Panc1 (cell line): ENCODE data around the gene PNPLA8. TPM values are rescaled to one million over a fixed set of nuclear protein-coding genes. Genes with fewer than 3 reads are reported as not detected.

Experiments used
- ATAC-seq: fragments of 200-7000 bp; cut with Tn5 transposase; 2 replicates; pipeline ENCODE4 v1.9.1; 2020; ENCODE audit warnings: mild to moderate bottlenecking, moderate library complexity
- BruUV-seq: library from RNA; stranded (reverse); fragments of 400-500 nt; replicated peaks from 2 replicates; lab custom pipeline; 2021; lab: Mats Ljungman, UMichigan
- CTCF ChIA-PET: fragments of 300-600 bp; sonication (Branson Sonifier 250); formaldehyde crosslinking; loops from one replicate; lab custom pipeline; 2022; ENCODE audit warnings: antibody characterized with exemption; lab: Charles Lee
- POLR2A ChIA-PET: fragments of 300-600 bp; sonication (Branson Sonifier 250); formaldehyde crosslinking; loops from one replicate; lab custom pipeline; 2022; ENCODE audit warnings: antibody characterized with exemption; lab: Charles Lee
- DNase-seq: peaks from one replicate; pipeline ENCODE4 v3.0.0-alpha.2; 2010; ENCODE audit warnings: low read depth, low spot score
- H3K27ac ChIP-seq: 2 replicates; pipeline ENCODE4 v1.5.1; 2011; ENCODE audit warnings: mild to moderate bottlenecking, low read length, inconsistent platforms
- H3K27me3 ChIP-seq: fragments of 200-500 bp; sonication (Bioruptor generic); 2 replicates; pipeline ENCODE4 v1.6.0; 2014; ENCODE audit warnings: low read length, inconsistent platforms; ENCODE audit not compliant: control insufficient read depth, insufficient read depth
- H3K36me3 ChIP-seq: fragments of 200-500 bp; sonication (Bioruptor generic); 2 replicates; pipeline ENCODE4 v1.5.1; 2014; ENCODE audit warnings: inconsistent platforms, mild to moderate bottlenecking, low read length, moderate library complexity; ENCODE audit not compliant: control insufficient read depth, insufficient read depth
- H3K4me1 ChIP-seq: 2 replicates; pipeline ENCODE4 v1.5.1; 2011; ENCODE audit warnings: inconsistent platforms, mild to moderate bottlenecking, low read length, moderate library complexity; ENCODE audit not compliant: control insufficient read depth, insufficient read depth
- H3K4me3 ChIP-seq, 2 experiments: 2 replicates each; pipeline ENCODE4 v1.5.1; 2011 to 2012; ENCODE audit warnings: low read depth in 2 of 2, low read length in 2 of 2, mild to moderate bottlenecking in 2 of 2, inconsistent platforms in 1 of 2, moderate library complexity in 1 of 2
- H3K9me3 ChIP-seq: fragments of 200-500 bp; sonication (Bioruptor generic); 2 replicates; pipeline ENCODE4 v1.5.1; 2014; ENCODE audit warnings: low read depth, mild to moderate bottlenecking, inconsistent platforms, low read length, moderate library complexity; ENCODE audit not compliant: control insufficient read depth, insufficient read depth
- CTCF ChIP-seq: fragments of 450-650 bp; IDR thresholded peaks from 2 replicates; pipeline ENCODE4 v1.5.1; 2017; ENCODE audit warnings: mild to moderate bottlenecking
- POLR2AphosphoS5 ChIP-seq: IDR thresholded peaks from 2 replicates; pipeline ENCODE4 v1.6.1; 2012; ENCODE audit warnings: mild to moderate bottlenecking, low read depth, low read length, moderate library complexity
- REST ChIP-seq, 2 experiments: IDR thresholded peaks; 2 replicates each; pipeline ENCODE4 v1.6.1; 2011 to 2012; ENCODE audit warnings: low read depth in 2 of 2, control low read depth in 1 of 2, low read length in 1 of 2, mild to moderate bottlenecking in 1 of 2, moderate library complexity in 1 of 2; ENCODE audit not compliant: insufficient read depth in 1 of 2
- SIN3A ChIP-seq: IDR thresholded peaks from 2 replicates; pipeline ENCODE4 v1.6.1; 2012; ENCODE audit warnings: low read depth, mild to moderate bottlenecking, low read length, moderate library complexity, borderline replicate concordance; ENCODE audit not compliant: insufficient read depth
- TCF7L2 ChIP-seq: IDR thresholded peaks from 2 replicates; pipeline ENCODE4 v1.6.1; 2011; ENCODE audit warnings: mild to moderate bottlenecking, low read depth, low read length, inconsistent platforms
- in situ Hi-C: cut with HindIII; loops from 2 replicates; pipeline ENCODE4 v1.10.0; 2016; ENCODE audit warnings: low sequenced_read_pairs, low pct_unique_long_range_greater_than_20kb
- intact Hi-C: fragments of 100-400 bp; cut with micrococcal nuclease; formaldehyde crosslinking; loops from one replicate; pipeline ENCODE4 v1.10.0; 2022; ENCODE audit not compliant: unreplicated experiment
- total RNA-seq: library from RNA; stranded (reverse); gene quantifications from one replicate; pipeline ENCODE4 v1.2.1, GENCODE V29; 2021; ENCODE audit not compliant: unreplicated experiment

The PNPLA8 gene
- total RNA-seq, 1 experiment from 2014 or later = 18.1 TPM

GRCh38 chr7:108448584-108449505 lies 77.1 kb downstream of the PNPLA8 start:
- H3K36me3 ChIP-seq = no peaks in the 10 kb centered on the region
- ChIA-PET CTCF (no interaction called here), POLR2A (no interaction called here)
- no peak overlapping the region for H3K4me3 ChIP-seq
- no peaks in the 10 kb centered on the region for H3K4me1 ChIP-seq
- in situ Hi-C loops (no loop called here), intact Hi-C loops (no loop called here)
- ATAC-seq (no peak), DNase-seq (no peak)
- no peaks in the 10 kb centered on the region for H3K9me3 ChIP-seq
- BruUV-seq = no TSS peak
- peaks cover 23% of the 10 kb centered on the region for H3K27me3 ChIP-seq
- no peak overlapping the region for H3K27ac ChIP-seq
- TF ChIP-seq CTCF (no peak), TCF7L2 (no peak), POLR2AphosphoS5 (no peak), REST (IDR thresholded peaks at IDR 0.05; ENCODE audit: insufficient read depth in 1 of 2, low read depth in 2 of 2, low read length in 1 of 2) (no peak), SIN3A (no peak)

- DNase-seq (no peak), ATAC-seq (no peak)
- H3K4me1 ChIP-seq = no peaks in the 10 kb centered on the region
- in situ Hi-C loops = no loop called here
- TF ChIP-seq SIN3A (no peak), CTCF (no peak), REST (IDR thresholded peaks at IDR 0.05; ENCODE audit: insufficient read depth in 1 of 2, low read depth in 2 of 2, low read length in 1 of 2) (no peak), POLR2AphosphoS5 (no peak), TCF7L2 (no peak)
- no peaks in the 10 kb centered on the region for H3K9me3 ChIP-seq
- intact Hi-C loops = no loop called here
- ChIA-PET POLR2A (no interaction called here), CTCF (no interaction called here)
- H3K36me3 ChIP-seq = no peaks in the 10 kb centered on the region
- BruUV-seq = no TSS peak
- no peak overlapping the region for H3K27ac ChIP-seq
- H3K4me3 ChIP-seq = no peak overlapping the region
- peaks cover 7% of the 10 kb centered on the region; the same call in 1 of the 2 replicates for H3K27me3 ChIP-seq
Observed at GRCh38 chr7:108442039-108442568, 83.8 kb downstream of the PNPLA8 start.
